K562 (cell line): Measurements from ENCODE around the gene PRKCQ. TPM values are rescaled to one million over a fixed set of nuclear protein-coding genes. Genes with fewer than 3 reads are reported as not detected.

Experiments
- ATAC-seq: fragments of 200-7000 bp; cut with Tn5 transposase; 3 replicates; pipeline ENCODE4 v1.9.1; 2020; ENCODE audit warnings: moderate library complexity
- BruUV-seq: library from RNA; stranded (reverse); fragments of 400-500 nt; replicated peaks from 2 replicates; lab custom pipeline; 2021; lab: Mats Ljungman, UMichigan
- CTCF ChIA-PET: fragments of 300-600 bp; formaldehyde crosslinking; extraction: SDS; loops from one replicate; lab custom pipeline; 2021; ENCODE audit warnings: low intra/inter-chr PET ratio; lab: Yijun Ruan, JAX
- POLR2A ChIA-PET: fragments of 300-600, 350-650 bp; sonication (Branson Sonifier 250); formaldehyde crosslinking; extraction: SDS; loops from one replicate; lab custom pipeline; 2021; ENCODE audit warnings: antibody characterized with exemption, inconsistent platforms; lab: Yijun Ruan, JAX
- DNase-seq, 4 experiments: peaks; one replicate each; pipeline versions ENCODE4 v3.0.0 to v3.0.0-alpha.2; 2011 to 2018; ENCODE audit warnings: low spot score in 3 of 4, mixed read lengths in 3 of 4; ENCODE audit errors: extremely low read depth in 1 of 4
- FAIRE-seq: peaks from 2 replicates; lab custom pipeline; 2011; peaks lifted over from hg19 to GRCh38; lab: Jason Lieb, UNC
- H2AFZ ChIP-seq: 2 replicates; pipeline ENCODE4 v1.6.0; 2011; ENCODE audit warnings: low read depth, low read length, control low read depth, inconsistent platforms
- H3K27ac ChIP-seq: fragments of 200-600 bp; 3 replicates; pipeline ENCODE4 v1.8.0; 2011; ENCODE audit warnings: low read depth, mild to moderate bottlenecking, control low read depth, inconsistent platforms, low read length, moderate library complexity, mixed read lengths; ENCODE audit errors: extremely low read depth
- H3K27me3 ChIP-seq, 2 experiments: fragments of 300-600 bp in 1 of 2; 2 replicates in 1 of 2; 3 replicates in 1 of 2; pipeline versions ENCODE4 v1.6.0 to v1.8.0; 2011; ENCODE audit warnings: inconsistent platforms in 2 of 2, low read length in 2 of 2, mild to moderate bottlenecking in 1 of 2, mixed read lengths in 1 of 2, moderate library complexity in 1 of 2; ENCODE audit not compliant: control insufficient read depth in 2 of 2, insufficient read depth in 2 of 2
- H3K36me3 ChIP-seq: fragments of 300-600 bp; 3 replicates; pipeline ENCODE4 v1.8.0; 2011; ENCODE audit warnings: mild to moderate bottlenecking, low read length, inconsistent platforms; ENCODE audit not compliant: control insufficient read depth, insufficient read depth
- H3K4me1 ChIP-seq, 2 experiments: fragments of 200-600 bp in 1 of 2; replicated peaks in 1 of 2; 2 replicates in 1 of 2; 3 replicates in 1 of 2; pipeline versions ENCODE4 v1.5.1 to v1.8.0; 2011; ENCODE audit warnings: inconsistent platforms in 2 of 2, low read length in 2 of 2, mild to moderate bottlenecking in 1 of 2, mixed read lengths in 1 of 2, moderate library complexity in 1 of 2; ENCODE audit not compliant: control insufficient read depth in 2 of 2, insufficient read depth in 2 of 2
- H3K4me2 ChIP-seq: 2 replicates; pipeline ENCODE4 v1.6.1; 2011; ENCODE audit warnings: low read length, control low read depth, inconsistent platforms, mixed read lengths; ENCODE audit not compliant: insufficient read depth
- H3K4me3 ChIP-seq: fragments of 200-600 bp; sonication (generic), shearing (Covaris generic); 2 replicates; pipeline ENCODE4 v1.5.1; 2016; ENCODE audit warnings: control low read depth, inconsistent platforms
- H3K79me2 ChIP-seq: fragments of 200-600 bp; 3 replicates; pipeline ENCODE4 v1.8.0; 2011; ENCODE audit warnings: low read length, inconsistent platforms; ENCODE audit not compliant: control insufficient read depth, insufficient read depth
- H3K9ac ChIP-seq, 2 experiments: 2 replicates each; pipeline versions ENCODE4 v1.6.0 to v1.6.1; 2011; ENCODE audit warnings: low read depth in 2 of 2, low read length in 2 of 2, control low read depth in 1 of 2, inconsistent platforms in 1 of 2, mild to moderate bottlenecking in 1 of 2, mixed read lengths in 1 of 2; ENCODE audit not compliant: insufficient read depth in 1 of 2
- H3K9me1 ChIP-seq: one replicate; pipeline ENCODE4 v1.6.0; 2011; ENCODE audit warnings: inconsistent platforms, mild to moderate bottlenecking, low read length, moderate library complexity; ENCODE audit not compliant: control insufficient read depth, insufficient read depth
- H3K9me3 ChIP-seq: replicated peaks from 2 replicates; pipeline ENCODE4 v1.5.1; 2011; ENCODE audit warnings: low read depth, low read length, inconsistent platforms; ENCODE audit not compliant: control insufficient read depth, insufficient read depth
- H4K20me1 ChIP-seq: replicated peaks from 2 replicates; pipeline ENCODE4 v1.6.1; 2011; ENCODE audit warnings: low read length, inconsistent platforms, mixed read lengths; ENCODE audit not compliant: control insufficient read depth, insufficient read depth
- FOXA1 ChIP-seq: fragments of 450-650 bp; IDR thresholded peaks from 2 replicates; pipeline ENCODE4 v1.6.1; 2016; ENCODE audit warnings: mild to moderate bottlenecking, borderline replicate concordance
- KLF1 ChIP-seq: fragments of 450-650 bp; IDR thresholded peaks from 2 replicates; pipeline ENCODE4 v1.6.1; 2016; ENCODE audit warnings: missing genetic modification characterization, missing compliant biosample characterization
- LEF1 ChIP-seq: fragments of 450-650 bp; IDR thresholded peaks from 2 replicates; pipeline ENCODE4 v1.6.1; 2016; ENCODE audit warnings: mild to moderate bottlenecking
- PHTF2 ChIP-seq: fragments of 250-450 bp; sonication (Bioruptor Pico); IDR thresholded peaks from 2 replicates; pipeline ENCODE4 v1.5.0; 2021; ENCODE audit warnings: mild to moderate bottlenecking
- REST ChIP-seq, 2 experiments: fragments of 450-650 bp; formaldehyde crosslinking in 1 of 2; IDR thresholded peaks; 2 replicates each; pipeline versions ENCODE4 v1.4.0 to v1.6.1; 2014 to 2020; ENCODE audit warnings: mild to moderate bottlenecking in 2 of 2, borderline replicate concordance in 1 of 2, low read depth in 1 of 2
- SP1 ChIP-seq: sonication (generic); formaldehyde crosslinking; IDR thresholded peaks from 2 replicates; pipeline ENCODE4 v1.8.1; 2022; ENCODE audit warnings: mild to moderate bottlenecking, missing genetic modification reagents
- STAT6 ChIP-seq: sonication (generic); formaldehyde crosslinking; IDR thresholded peaks from 2 replicates; pipeline ENCODE4 v1.8.1; 2023; ENCODE audit warnings: mild to moderate bottlenecking, missing genetic modification reagents
- TCFL5 ChIP-seq: fragments of 250-450 bp; sonication (Bioruptor Pico); conservative IDR thresholded peaks from 2 replicates; pipeline ENCODE4 v1.6.1; 2021; ENCODE audit warnings: mild to moderate bottlenecking, moderate library complexity, matching md5 sums
- TEAD4 ChIP-seq, 2 experiments: sonication (generic) in 1 of 2; formaldehyde crosslinking in 1 of 2; IDR thresholded peaks; 2 replicates each; pipeline versions ENCODE4 v1.6.1 to v1.8.0; 2012 to 2022; ENCODE audit warnings: borderline replicate concordance in 1 of 2, inconsistent platforms in 1 of 2, low read length in 1 of 2, mild to moderate bottlenecking in 1 of 2, missing genetic modification reagents in 1 of 2
- ZNF41 ChIP-seq: fragments of 250-450 bp; sonication (Bioruptor Pico); conservative IDR thresholded peaks from 2 replicates; pipeline ENCODE4 v1.4.0; 2020; ENCODE audit warnings: mild to moderate bottlenecking
- WGBS: fragments of 100-300 bp; shearing (Covaris generic); methylation state at CpG from one replicate; pipeline ENCODE4 v1.1.6; 2016; ENCODE audit warnings: low coverage, mixed read lengths; ENCODE audit not compliant: insufficient coverage; ENCODE audit errors: missing lambda C conversion rate; 5-methylcytosine and 5-hydroxymethylcytosine counted together
- in situ Hi-C: fragments of 300-500 bp; cut with MboI; formaldehyde crosslinking; loops from 4 replicates; pipeline ENCODE4 v1.15.0; 2018; ENCODE audit warnings: inconsistent platforms, mixed read lengths
- intact Hi-C: fragments of 100-400 bp; cut with micrococcal nuclease; formaldehyde crosslinking; loops from 2 replicates; pipeline ENCODE4 v1.14.2; 2022
- polyA plus RNA-seq, 8 experiments: library from polyadenylated mRNA; depleted of rRNA in 4 of 8; stranded (reverse) in 5 of 8; unstranded in 3 of 8; fragments of >200 nt; fragmentation: Nextera tagmentation in 2 of 8; fragmentation: Illumina TruSeq in 1 of 8; extraction: Ambion mirVana in 2 of 8; extraction: Trizol in 1 of 8; gene quantifications; 2 replicates each; pipeline versions ENCODE4 v1.2.1 to v1.2.3, GENCODE V29; 2011 to 2014; ENCODE audit warnings: inconsistent platforms in 1 of 8, missing spikeins in 1 of 8
- total RNA-seq, 7 experiments: library from RNA; depleted of rRNA in 6 of 7; stranded (reverse); fragments of >200 nt in 6 of 7; fragmentation: Illumina TruSeq in 2 of 7; extraction: Trizol in 2 of 7; gene quantifications; 2 replicates each; pipeline versions ENCODE4 v1.2.1 to v1.2.3, GENCODE V29; 2011 to 2021; ENCODE audit warnings: low replicate concordance in 1 of 7

PRKCQ gene
- total and polyA plus RNA-seq, 9 of the 15 experiments (the other 6 are each of a cell fraction or from before 2014, with no cell fraction given) = 4.4 to 23.3 (median 14.6) TPM

DNA sequence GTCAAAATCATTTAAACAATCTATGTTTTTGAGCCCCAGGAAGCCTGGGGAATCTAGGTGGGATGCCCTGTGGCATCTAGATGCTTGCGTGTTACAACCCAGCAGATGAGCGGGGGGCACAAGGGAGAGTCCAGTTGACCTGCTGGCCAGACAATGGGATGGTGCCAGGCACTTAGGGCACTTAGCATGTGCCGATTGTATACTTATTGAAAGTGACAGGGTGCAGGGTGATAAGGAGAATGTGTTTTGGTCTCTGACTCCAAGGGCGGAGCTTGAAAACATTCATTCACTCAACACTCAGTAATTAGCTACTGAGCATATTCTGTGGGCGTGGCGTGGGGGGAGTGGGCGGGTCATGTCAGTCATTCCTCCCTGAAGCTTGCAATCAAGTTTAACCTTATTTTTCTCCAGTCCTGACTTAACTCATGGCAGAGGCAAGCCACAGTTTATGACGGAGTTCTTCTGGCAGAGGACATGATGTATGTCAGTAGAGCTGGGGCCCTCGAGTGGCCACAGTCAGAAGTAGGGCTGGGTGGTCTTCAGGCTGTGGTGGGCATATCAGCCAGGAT is 115.1 kb downstream of the PRKCQ start (continued):
- TF ChIP-seq LEF1 (no peak), TCFL5 (no peak), SP1 (0 out of 2 replicates have a peak, but pooled peaks have one; percentile 42), STAT6 (no peak), TEAD4 (IDR thresholded peaks at IDR 0.05; ENCODE audit: low read length) (peak; percentile 56), TEAD4 (CRISPR knock-in tag; IDR thresholded peaks at IDR 0.05; ENCODE audit: borderline replicate concordance) (no peak), ZNF41 (CRISPR knock-in tag) (no peak)
- TF ChIP-seq, all 486 proteins: peak for 11

DNA sequence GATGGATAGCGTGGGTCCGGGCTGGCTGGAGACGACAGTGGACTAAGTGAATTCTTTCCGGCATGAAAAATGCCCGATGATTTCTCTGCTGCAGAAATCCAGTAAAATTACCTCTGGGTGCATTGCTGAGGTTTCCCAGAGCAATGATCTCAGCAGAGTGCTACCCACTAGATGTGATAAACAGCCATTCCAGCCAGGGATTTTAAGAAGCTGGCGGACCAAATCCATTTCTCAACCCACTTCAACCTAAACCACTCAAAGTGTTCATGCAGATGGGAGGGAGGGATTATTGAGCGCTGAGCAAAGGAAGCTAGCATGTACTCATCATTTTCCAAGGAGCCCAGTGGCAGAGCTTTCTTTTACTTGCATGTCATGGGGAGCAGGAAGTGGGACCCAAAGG is 116.7 kb downstream of the PRKCQ start:
- Histone ChIP-seq H3K79me2 (no peaks in the 10 kb centered on the region), H4K20me1 (no peaks in the 10 kb centered on the region), H3K36me3 (peaks cover 6% of the 10 kb centered on the region), H3K4me2 (no peak overlapping the region), H3K9me1 (no peaks in the 10 kb centered on the region), H3K4me3 (no peak overlapping the region), H3K27ac (no peak overlapping the region), H3K9ac (no peak overlapping the region), H2AFZ (no peak overlapping the region), H3K4me1 (peaks cover 0 to 8% of the 10 kb centered on the region in 2 experiments; a peak in 3 of 5 replicates), H3K27me3 (no peaks in the 10 kb centered on the region), H3K9me3 (no peaks in the 10 kb centered on the region)
- intact Hi-C loops (no loop called here), in situ Hi-C loops (no loop called here)
- no TSS peak for BruUV-seq
- ATAC-seq (no peak), FAIRE-seq (no peak), DNase-seq (no peak)
- 84% methylated on average over 7 of the region's 7 CpGs for whole genome bisulfite sequencing
- ChIA-PET CTCF (no interaction called here), POLR2A (no interaction called here)
- no peak for TF ChIP-seq SP1
- no peak for TF ChIP-seq PHTF2 (CRISPR knock-in tag)
- TF ChIP-seq KLF1 (tag) = no peak
- TF ChIP-seq REST (IDR thresholded peaks at IDR 0.05; ENCODE audit: borderline replicate concordance) = no peak
- no peak for TF ChIP-seq REST (CRISPR knock-in tag; IDR thresholded peaks at IDR 0.05; ENCODE audit: low read depth)
- no peak for TF ChIP-seq FOXA1
